HepG2 (cell line): ENCODE data around the gene THOC6. TPM values are rescaled to one million over a fixed set of nuclear protein-coding genes. Genes with fewer than 3 reads are reported as not detected.

Experiments
- SATB2 ChIP-seq: sonication (generic); formaldehyde crosslinking; IDR thresholded peaks from 2 replicates; pipeline ENCODE4 v1.5.0; 2020; ENCODE audit warnings: missing genetic modification reagents
- ZFP62 ChIP-seq: sonication (generic); formaldehyde crosslinking; IDR thresholded peaks from 2 replicates; pipeline ENCODE4 v1.4.0; 2020; ENCODE audit warnings: missing genetic modification reagents
- ZHX2 ChIP-seq, 2 experiments: sonication (generic) in 1 of 2; formaldehyde crosslinking in 1 of 2; IDR thresholded peaks; 2 replicates each; pipeline versions ENCODE4 v1.6.1 to v1.9.0; 2014 to 2022; ENCODE audit warnings: antibody characterized with exemption in 1 of 2, borderline replicate concordance in 1 of 2, inconsistent platforms in 1 of 2, low read depth in 1 of 2, missing genetic modification reagents in 1 of 2
- ZNF34 ChIP-seq: sonication (generic); formaldehyde crosslinking; IDR thresholded peaks from 2 replicates; pipeline ENCODE4 v1.4.0; 2020; ENCODE audit warnings: mild to moderate bottlenecking, missing genetic modification reagents, borderline replicate concordance
- ZNF446 ChIP-seq: sonication (generic); formaldehyde crosslinking; IDR thresholded peaks from 2 replicates; pipeline ENCODE4 v1.5.0; 2020; ENCODE audit warnings: mild to moderate bottlenecking, missing genetic modification reagents
- ZNF619 ChIP-seq: sonication (generic); formaldehyde crosslinking; IDR thresholded peaks from 2 replicates; pipeline ENCODE4 v1.4.0; 2020; ENCODE audit warnings: mild to moderate bottlenecking, missing genetic modification reagents
- polyA plus RNA-seq, 8 experiments: library from polyadenylated mRNA; depleted of rRNA in 3 of 8; stranded (reverse) in 7 of 8; unstranded in 1 of 8; fragments of >200 nt; fragmentation: Illumina TruSeq in 4 of 8; extraction: Trizol in 4 of 8; gene quantifications; 2 replicates each; pipeline versions ENCODE4 v1.2.1 to v1.2.3, GENCODE V29; 2011 to 2016; ENCODE audit warnings: low read depth in 4 of 8, missing spikeins in 1 of 8, mixed read lengths in 1 of 8; ENCODE audit not compliant: insufficient read depth in 1 of 8
- total RNA-seq, 5 experiments: library from RNA; depleted of rRNA; stranded (reverse); fragments of >200 nt; fragmentation: Illumina TruSeq; extraction: Trizol; gene quantifications; 2 replicates each; pipeline ENCODE4 v1.2.3, GENCODE V29; 2016; ENCODE audit warnings: low read depth in 1 of 5

The THOC6 gene
- total and polyA plus RNA-seq, 2 of the 13 experiments (the other 11 are each of a cell fraction or from before 2014, with no cell fraction given): 32.1 to 37.0 TPM

GRCh38 chr16:3012828-3013420 is 10.9 kb upstream of the THOC6 start, which contains the start of gene CLDN9 (continued):
- TF ChIP-seq ZHX2 (IDR thresholded peaks at IDR 0.05; ENCODE audit: low read depth) (no peak), ZHX2 (CRISPR knock-in tag; IDR thresholded peaks at IDR 0.05; ENCODE audit: borderline replicate concordance) (no peak), ZFP62 (CRISPR knock-in tag) (no peak), ZNF619 (CRISPR knock-in tag) (no peak), ZNF446 (CRISPR knock-in tag) (no peak), SATB2 (CRISPR knock-in tag) (no peak), ZNF34 (CRISPR knock-in tag) (no peak)
